Stimulated activated CD8-positive, alpha-beta memory T cell treated with anti-CD3 and anti-CD28 coated beads, Interleukin-2, amount 100 ng/mL, for 1 hour (primary cell): Measurements from ENCODE around the gene OPCML.

ENCODE experiments used
- DNase-seq, 2 donors: peaks; one replicate each; pipeline ENCODE4 v3.0.0-alpha.2; 2020; ENCODE audit warnings: low read depth in 2 of 2

OPCML gene

GRCh38 chr11:133072858-133073582, 459.3 kb downstream of the OPCML start:
- DNase-seq: no peak

GRCh38 chr11:133072378-133072777, 459.9 kb downstream of the OPCML start:
- no peak for DNase-seq

GRCh38 chr11:133070791-133071190, 461.5 kb downstream of the OPCML start:
- no peak for DNase-seq

DNA sequence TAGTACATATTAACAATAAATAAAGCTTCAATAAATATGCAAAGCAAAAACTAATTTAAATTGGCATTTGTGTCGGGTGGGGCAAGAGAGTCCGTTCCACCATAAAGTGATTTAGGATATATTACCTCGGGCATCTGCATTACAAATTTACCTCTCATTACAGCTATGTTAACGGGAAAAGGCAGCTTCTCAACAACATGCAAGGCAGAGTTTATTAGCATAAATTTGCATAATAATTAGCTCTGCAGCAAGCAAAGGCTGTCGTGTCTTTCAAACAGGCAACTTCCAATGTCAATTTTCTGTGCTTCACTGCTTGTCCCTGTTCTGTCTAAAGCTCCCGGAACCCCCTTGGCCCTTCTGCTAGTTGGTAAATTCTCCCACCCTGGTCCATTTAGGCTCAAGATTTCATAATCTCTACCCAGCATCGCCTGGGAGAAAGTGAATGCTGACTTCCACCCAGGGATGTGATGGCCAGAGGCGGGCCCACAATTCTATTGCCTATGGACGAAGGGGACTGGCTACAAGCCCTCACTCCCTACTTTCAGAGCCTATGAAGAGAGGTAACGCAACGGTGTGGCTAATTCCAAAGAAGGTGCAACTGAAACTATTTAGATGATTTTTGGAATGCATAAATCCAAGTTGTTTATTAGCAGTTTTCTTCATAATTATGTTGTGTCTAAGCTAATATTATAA, 462.1 kb downstream of the OPCML start:
- no peak for DNase-seq

DNA sequence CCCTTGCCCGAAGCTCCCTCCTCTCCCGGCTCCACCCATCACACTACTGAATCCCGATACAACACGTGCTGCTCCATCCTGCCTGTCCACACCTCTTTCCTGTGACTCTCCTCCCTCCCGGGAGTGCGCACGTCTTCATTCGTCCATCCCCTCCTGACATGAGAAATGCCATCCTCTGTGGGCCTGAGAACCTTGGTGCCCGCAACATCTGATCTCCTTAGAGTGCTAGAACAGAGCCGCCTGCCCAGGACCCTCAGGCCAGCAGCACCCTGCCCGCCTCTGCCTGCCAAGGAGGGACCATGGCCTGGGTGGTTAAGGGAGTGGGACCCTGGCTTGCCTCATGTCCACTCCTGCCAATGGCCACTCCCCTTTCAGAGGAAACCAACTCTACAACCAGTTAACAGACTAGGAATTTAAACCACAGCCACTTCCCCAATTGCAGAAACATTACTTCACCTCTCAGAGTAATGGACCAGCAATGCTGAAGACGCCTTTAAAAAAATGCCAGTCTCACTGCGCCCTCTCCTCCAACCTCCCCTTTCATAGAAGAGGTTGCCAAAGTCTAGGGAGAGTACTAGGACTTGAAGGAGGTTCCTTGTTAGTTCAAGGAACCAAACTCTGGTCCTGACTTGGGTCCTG, 466.3 kb downstream of the OPCML start:
- DNase-seq: no peak

GRCh38 chr11:133064961-133065360, 467.3 kb downstream of the OPCML start:
- DNase-seq: no peak

DNA sequence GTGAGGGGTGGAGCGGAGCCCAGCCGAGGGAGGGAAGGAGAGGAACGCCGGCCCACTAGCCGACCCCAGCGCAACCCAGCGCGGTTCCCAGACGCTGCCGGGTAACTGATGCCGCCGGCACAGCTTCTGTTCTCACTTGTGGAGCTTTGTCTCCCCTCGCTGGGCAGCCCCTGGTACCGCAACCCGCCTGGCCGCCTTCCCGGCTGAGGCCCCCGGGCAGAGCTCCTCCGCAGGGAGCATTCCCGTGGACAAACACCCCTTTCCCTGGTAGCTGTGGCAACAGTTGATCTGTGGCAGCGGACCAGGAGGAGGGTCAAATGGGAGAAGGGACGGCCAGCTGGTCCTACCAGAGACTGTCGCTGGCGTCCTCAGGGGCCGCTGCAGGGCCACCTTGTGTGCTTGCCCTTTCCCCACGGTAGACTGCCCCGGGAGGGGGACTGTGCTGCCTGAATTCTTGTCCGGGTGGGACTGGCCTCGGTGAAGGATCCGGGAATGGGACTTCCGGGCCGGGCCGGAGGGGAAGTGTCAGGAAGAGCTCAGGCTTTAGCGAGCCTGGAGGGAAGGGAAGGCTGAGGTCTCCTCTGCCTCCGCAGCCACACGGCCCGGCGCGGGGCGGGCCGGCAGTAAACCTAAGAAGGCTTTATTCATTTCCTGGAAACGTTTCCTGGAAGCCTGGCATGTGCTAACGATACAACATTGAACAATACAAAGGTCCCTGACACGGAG, 468.0 kb downstream of the OPCML start:
- DNase-seq: no peak

DNA sequence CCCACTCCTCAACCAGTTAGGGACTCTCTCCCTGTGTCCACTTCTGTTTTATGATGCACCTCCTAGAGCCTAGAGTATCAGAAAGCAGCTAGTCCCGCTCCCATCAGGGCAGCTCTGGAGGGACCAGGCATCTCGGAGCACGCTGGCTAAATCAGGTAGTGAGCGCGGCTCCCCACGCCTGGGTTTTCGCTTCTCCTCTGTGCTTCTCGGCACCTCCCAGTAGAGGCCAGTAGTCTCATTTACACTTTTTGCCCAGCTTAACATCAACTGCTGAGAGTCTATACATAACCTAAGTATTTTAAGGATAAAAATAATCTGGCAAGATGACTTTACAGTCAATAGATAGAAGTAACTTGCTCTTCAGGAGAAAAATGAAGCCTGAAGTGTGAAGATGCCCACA, 473.8 kb downstream of the OPCML start:
- no peak for DNase-seq

- no peak for DNase-seq
Observed at GRCh38 chr11:133053124-133053776, 479.1 kb downstream of the OPCML start.

- no peak for DNase-seq
Observed at GRCh38 chr11:133052537-133052936, 479.8 kb downstream of the OPCML start.

GRCh38 chr11:133049244-133050019, 482.9 kb downstream of the OPCML start:
- no peak for DNase-seq

DNA sequence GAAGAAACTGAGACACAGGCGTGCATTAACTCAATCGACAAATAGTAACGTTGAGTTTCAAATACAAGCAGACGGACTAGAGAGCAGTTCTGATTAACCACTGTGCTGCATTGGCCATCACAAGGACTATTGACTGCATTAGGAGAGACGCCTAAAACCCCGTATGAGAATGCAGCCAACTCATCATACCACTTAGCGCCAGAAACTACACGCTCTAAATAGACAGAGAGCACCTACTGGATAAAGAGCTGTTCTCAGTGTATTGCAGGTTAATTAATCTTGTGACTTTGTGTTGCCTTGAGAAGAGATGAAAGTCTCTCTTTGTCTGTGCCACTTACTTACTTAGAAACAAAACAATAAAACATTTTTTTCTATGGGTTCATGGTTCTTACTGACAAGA, 484.0 kb downstream of the OPCML start:
- DNase-seq: no peak

DNA sequence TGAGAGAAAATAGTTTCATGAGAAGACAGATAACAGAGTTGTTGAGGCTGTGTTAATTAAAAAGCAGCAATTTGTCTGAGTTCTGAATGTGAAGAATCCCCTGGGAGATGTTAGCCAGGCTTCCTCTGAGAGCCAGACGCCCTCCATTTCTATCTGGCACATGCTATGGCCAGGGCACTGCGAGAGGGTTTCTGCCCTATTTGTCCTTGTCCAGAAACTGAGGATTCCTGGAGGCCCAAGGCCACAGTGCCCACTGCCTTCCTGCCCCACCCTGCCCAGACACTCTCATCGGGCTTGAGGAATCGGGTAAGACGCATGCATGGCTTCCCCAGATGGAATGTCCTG, 484.6 kb downstream of the OPCML start:
- DNase-seq: no peak

DNA sequence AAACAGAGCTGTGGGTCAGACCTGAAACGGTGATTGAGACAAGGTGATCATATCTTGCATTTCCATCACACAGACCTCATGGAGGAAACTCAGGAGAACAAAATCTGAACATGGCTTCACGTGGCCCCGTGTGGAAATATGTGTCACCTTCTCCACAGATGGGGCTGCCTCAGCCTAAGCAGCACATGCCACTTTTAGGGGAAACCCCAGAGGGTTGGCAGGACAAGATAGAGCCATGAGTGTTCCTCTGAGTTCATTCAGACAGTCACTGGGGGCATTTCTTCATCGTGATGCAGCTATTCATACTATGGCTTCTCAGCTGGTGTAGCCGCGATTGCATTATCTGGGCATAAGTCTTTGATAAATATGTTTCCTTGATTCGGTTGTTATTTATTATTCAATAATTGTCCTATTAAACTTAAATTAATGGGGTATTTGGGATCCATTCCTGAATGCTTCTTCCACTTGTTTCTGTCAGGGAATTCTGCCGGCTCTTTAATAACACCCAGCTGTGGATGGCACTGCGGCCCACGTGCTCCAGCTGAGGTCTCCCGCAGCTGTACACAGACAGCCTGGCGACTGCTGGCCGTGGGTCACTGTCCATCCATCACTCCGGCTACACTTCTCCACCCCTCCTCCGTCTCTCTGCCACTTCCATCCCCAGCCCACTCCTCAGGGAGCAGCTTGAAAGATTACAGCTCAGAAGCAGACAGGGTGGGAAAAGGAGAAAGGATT, 485.1 kb downstream of the OPCML start:
- no peak for DNase-seq

DNA sequence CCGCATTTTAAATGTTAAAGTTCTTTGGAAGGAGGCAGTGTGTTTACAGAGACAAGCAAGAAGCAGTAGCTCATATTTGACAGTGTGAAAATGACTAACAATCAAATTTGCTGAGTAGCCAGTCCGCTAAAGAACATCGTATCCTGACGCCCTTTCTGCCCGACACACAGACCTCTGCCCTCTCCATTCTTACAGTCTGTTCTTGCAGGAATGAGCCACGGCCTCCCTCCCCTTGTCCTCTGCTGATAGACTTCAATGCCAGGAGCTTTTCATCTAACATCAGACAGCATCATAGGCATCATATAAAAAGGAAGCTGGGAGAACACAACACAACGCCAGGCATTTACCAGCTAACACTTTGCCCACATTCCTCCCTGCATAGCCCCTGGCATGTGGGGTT, 486.0 kb downstream of the OPCML start:
- DNase-seq: no peak

GRCh38 chr11:133041928-133042882, 490.1 kb downstream of the OPCML start:
- no peak for DNase-seq

GRCh38 chr11:133041181-133041580, 491.1 kb downstream of the OPCML start:
- DNase-seq: no peak

DNA sequence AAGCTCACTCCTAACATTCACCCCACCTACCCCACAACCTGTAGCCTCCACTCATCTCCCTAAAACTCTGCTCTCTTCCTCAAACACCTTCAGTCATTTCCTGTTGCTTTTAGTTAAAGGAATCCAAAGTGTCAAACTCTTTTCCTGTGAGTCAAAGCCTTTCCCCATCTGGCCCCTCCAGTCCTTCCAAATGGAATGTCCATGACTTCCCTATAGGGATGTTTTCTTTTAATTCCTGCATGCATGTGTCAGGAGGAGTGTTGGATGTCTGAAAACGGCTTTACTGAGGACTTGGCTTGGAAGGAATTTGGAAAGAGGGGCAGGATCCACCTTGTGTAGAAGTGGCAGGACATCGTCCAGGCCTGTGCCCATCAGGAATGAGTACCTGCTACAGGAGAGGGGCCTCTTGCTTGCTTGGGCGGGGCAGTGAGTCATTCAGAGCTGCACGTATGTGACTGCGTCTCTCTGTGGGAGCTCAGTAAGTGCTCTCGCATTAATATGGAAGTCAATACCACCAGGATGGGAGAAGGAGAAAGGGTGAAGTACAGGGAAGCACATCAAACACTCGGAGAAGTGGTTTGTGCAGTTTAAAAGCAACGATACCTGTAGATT, 491.9 kb downstream of the OPCML start:
- DNase-seq: no peak

DNA sequence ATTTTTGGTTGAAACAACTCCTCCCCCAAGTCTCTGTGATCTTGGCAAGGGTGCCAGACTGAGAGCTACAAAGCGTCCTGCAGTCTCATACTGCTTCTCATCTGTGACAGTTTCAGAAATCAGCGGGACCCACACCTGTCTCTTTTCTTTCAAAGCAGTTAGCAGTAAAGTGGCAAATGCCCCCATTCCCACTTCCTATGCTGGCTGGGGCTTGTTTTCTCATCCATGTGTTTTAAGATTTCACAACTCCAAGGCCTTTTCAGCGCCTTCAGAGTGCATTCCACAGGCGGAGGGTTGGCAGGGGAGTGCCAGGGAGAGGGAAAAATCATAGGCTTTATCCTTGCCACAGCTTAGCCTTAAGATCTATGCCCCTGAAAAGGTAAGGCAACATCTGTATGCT, 493.5 kb downstream of the OPCML start:
- DNase-seq: no peak
